Natural killer cell (primary cell): Measurements from ENCODE around the gene FAM53B. TPM values are rescaled to one million over a fixed set of nuclear protein-coding genes. Genes with fewer than 3 reads are reported as not detected.

Experiments
- ATAC-seq, 3 donors: fragments of 150-1000 bp in 2 of 3; fragments of 200-7000 bp in 1 of 3; cut with Tn5 transposase; 1 replicate in 1 of 3; 2 replicates in 2 of 3; pipeline ENCODE4 v1.10.0; 2021; ENCODE audit warnings: mild to moderate bottlenecking in 2 of 3, moderate library complexity in 2 of 3
- DNase-seq, 2 donors: peaks; one replicate each; pipeline versions ENCODE4 v3.0.0 to v3.0.0-alpha.2; 2013 to 2021; ENCODE audit warnings: mixed read lengths in 1 of 2
- H3K27ac ChIP-seq: one replicate; pipeline ENCODE4 v1.5.1; 2013; ENCODE audit warnings: mild to moderate bottlenecking, low read length
- H3K27me3 ChIP-seq: one replicate; pipeline ENCODE4 v1.6.1; 2013; ENCODE audit warnings: low read length; ENCODE audit not compliant: control insufficient read depth, insufficient read depth
- H3K36me3 ChIP-seq: one replicate; pipeline ENCODE4 v1.6.1; 2013; ENCODE audit warnings: low read length; ENCODE audit not compliant: control insufficient read depth, insufficient read depth
- H3K4me1 ChIP-seq: one replicate; pipeline ENCODE4 v1.6.1; 2013; ENCODE audit warnings: low read length; ENCODE audit not compliant: control insufficient read depth, insufficient read depth
- H3K4me3 ChIP-seq: one replicate; pipeline ENCODE4 v1.5.1; 2013; ENCODE audit warnings: low read length
- H3K9me3 ChIP-seq: one replicate; pipeline ENCODE4 v1.6.1; 2013; ENCODE audit warnings: low read length; ENCODE audit not compliant: control insufficient read depth, insufficient read depth
- H3K27ac Mint-ChIP-seq, 2 donors: one replicate each; pipeline ENCODE4 v1.8.0; 2022; ENCODE audit warnings: mild to moderate bottlenecking in 2 of 2, mixed read lengths in 2 of 2, moderate library complexity in 1 of 2
- H3K27me3 Mint-ChIP-seq, 2 donors: one replicate each; pipeline ENCODE4 v1.8.0; 2022; ENCODE audit warnings: low read depth in 2 of 2, mixed read lengths in 2 of 2
- H3K36me3 Mint-ChIP-seq: one replicate; pipeline ENCODE4 v1.8.0; 2022; ENCODE audit warnings: mixed read lengths
- H3K4me1 Mint-ChIP-seq, 2 donors: one replicate each; pipeline ENCODE4 v1.8.0; 2022; ENCODE audit warnings: mixed read lengths in 2 of 2
- H3K4me3 Mint-ChIP-seq: one replicate; pipeline ENCODE4 v1.8.0; 2022; ENCODE audit warnings: mild to moderate bottlenecking, moderate library complexity, mixed read lengths
- H3K9me3 Mint-ChIP-seq, 2 donors: one replicate each; pipeline ENCODE4 v1.8.0; 2022; ENCODE audit warnings: mixed read lengths in 2 of 2
- CTCF ChIP-seq: fragments of 200-600 bp; IDR thresholded peaks from one replicate; pipeline ENCODE4 v1.8.0; 2022; ENCODE audit warnings: antibody characterized with exemption
- WGBS: methylation state at CpG from one replicate; pipeline ENCODE4 v1.1.7; 2013; ENCODE audit warnings: missing lambda C conversion rate; ENCODE audit not compliant: insufficient coverage; 5-methylcytosine and 5-hydroxymethylcytosine counted together
- intact Hi-C: fragments of 100-400 bp; cut with micrococcal nuclease; formaldehyde crosslinking; loops from one replicate; pipeline ENCODE4 v1.14.2; 2022
- total RNA-seq, 4 donors: library from RNA; stranded (reverse); fragments of 120-200 nt in 1 of 4; gene quantifications; one replicate each; pipeline versions ENCODE4 v1.2.3 to v1.2.4, GENCODE V29; 2013 to 2022

FAM53B gene
- total RNA-seq, 3 donors from 2014 or later (not counting 1 experiment from before 2014, with no cell fraction given), result 77.4 to 172 (median 121) TPM

GRCh38 chr10:124742413-124743190 is 1.6 kb downstream of the FAM53B start:
- TF ChIP-seq CTCF, result no peak
- no peaks in the 10 kb centered on the region for H3K9me3 ChIP-seq
- H3K4me3 Mint-ChIP-seq, result peak overlapping the region; percentile 99
- peak overlapping the region; percentile 55 for H3K4me3 ChIP-seq
- no peaks in the 10 kb centered on the region for H3K27me3 Mint-ChIP-seq
- ATAC-seq, result no peak
- H3K27ac Mint-ChIP-seq, result peak overlapping the region; percentile 79 to 92
- no peaks in the 10 kb centered on the region for H3K36me3 ChIP-seq
- WGBS, result 12% methylated on average over 42 of the region's 42 CpGs
- peaks cover 49% of the 10 kb centered on the region for H3K4me1 ChIP-seq
- H3K4me1 Mint-ChIP-seq, result peaks cover 63 to 70% of the 10 kb centered on the region in 2 donors
- H3K36me3 Mint-ChIP-seq, result no peaks in the 10 kb centered on the region
- H3K27me3 ChIP-seq, result no peaks in the 10 kb centered on the region
- H3K27ac ChIP-seq, result peak overlapping the region; percentile 68
- intact Hi-C loops, result no loop called here
- peak in 1 of 2 donors; percentile 45 for DNase-seq
- H3K9me3 Mint-ChIP-seq, result no peaks in the 10 kb centered on the region

GRCh38 chr10:124741922-124742412 is 2.2 kb downstream of the FAM53B start:
- no peaks in the 10 kb centered on the region for H3K27me3 ChIP-seq
- H3K4me3 ChIP-seq, result peak overlapping the region; percentile 55
- peaks cover 56% of the 10 kb centered on the region for H3K4me1 ChIP-seq
- no peaks in the 10 kb centered on the region for H3K9me3 ChIP-seq
- ATAC-seq, result no peak
- intact Hi-C loops, result loop anchor here (1.0 to 2.0 kb wide), 7 partner anchors 19 to 125 kb away; no protein-coding TSS in a partner anchor
- 51% methylated on average over 9 of the region's 9 CpGs for WGBS
- no peaks in the 10 kb centered on the region for H3K9me3 Mint-ChIP-seq
- peak overlapping the region; percentile 99 for H3K4me3 Mint-ChIP-seq
- H3K4me1 Mint-ChIP-seq, result peaks cover 65 to 76% of the 10 kb centered on the region in 2 donors
- H3K27ac Mint-ChIP-seq, result peak overlapping the region; percentile 92 to 93
- no peak for TF ChIP-seq CTCF
- H3K27ac ChIP-seq, result peak overlapping the region; percentile 68
- peak in 1 of 2 donors; percentile 62 for DNase-seq
- no peaks in the 10 kb centered on the region for H3K27me3 Mint-ChIP-seq
- no peaks in the 10 kb centered on the region for H3K36me3 Mint-ChIP-seq
- H3K36me3 ChIP-seq, result no peaks in the 10 kb centered on the region

GRCh38 chr10:124741281-124741921 is 2.8 kb downstream of the FAM53B start:
- 27% methylated on average over 13 of the region's 13 CpGs for WGBS
- ATAC-seq, result peak; percentile 53 to 72 (median 60)
- Mint-ChIP-seq H3K9me3 (no peaks in the 10 kb centered on the region), H3K4me1 (peaks cover 70 to 82% of the 10 kb centered on the region in 2 donors), H3K27ac (peak overlapping the region; percentile 92 to 93), H3K36me3 (no peaks in the 10 kb centered on the region), H3K4me3 (peak overlapping the region; percentile 99), H3K27me3 (no peaks in the 10 kb centered on the region)
- Histone ChIP-seq H3K27me3 (no peaks in the 10 kb centered on the region), H3K36me3 (no peaks in the 10 kb centered on the region), H3K27ac (peak overlapping the region; percentile 68), H3K9me3 (no peaks in the 10 kb centered on the region), H3K4me1 (peaks cover 61% of the 10 kb centered on the region), H3K4me3 (peak overlapping the region; percentile 55)
- peak; percentile 77 to 89 for DNase-seq
- TF ChIP-seq CTCF, result peak; percentile 99
- intact Hi-C loops, result loop anchor here (1.0 to 2.0 kb wide), 7 partner anchors 18 to 125 kb away; no protein-coding TSS in a partner anchor
